Cardiac muscle cell (in vitro differentiated cells and primary cell): ENCODE measurements around the gene HKDC1. TPM values are rescaled to one million over a fixed set of nuclear protein-coding genes. Genes with fewer than 3 reads are reported as not detected.
A peak's percentile ranks its signal among the peaks of the same experiment; 100 is the strongest.

ENCODE experiments used
- DNase-seq, 2 donors: peaks; one replicate each; pipeline versions ENCODE4 v3.0.0 to v3.0.0-alpha.2; 2010 to 2017; ENCODE audit warnings: low read depth in 1 of 2, low spot score in 1 of 2
- H3K27ac ChIP-seq: fragments of 200-600 bp; sonication (generic); 2 replicates; pipeline ENCODE4 v1.5.1; 2016
- H3K27me3 ChIP-seq: fragments of 200-600 bp; sonication (generic); 2 replicates; pipeline ENCODE4 v1.6.0; 2016; ENCODE audit warnings: control low read depth
- H3K36me3 ChIP-seq: fragments of 200-600 bp; sonication (generic); 2 replicates; pipeline ENCODE4 v1.5.1; 2016; ENCODE audit warnings: control low read depth
- H3K4me1 ChIP-seq: fragments of 200-600 bp; sonication (generic); 2 replicates; pipeline ENCODE4 v1.8.1; 2017; ENCODE audit warnings: low read depth, mild to moderate bottlenecking, mixed run types
- H3K4me3 ChIP-seq: fragments of 200-600 bp; sonication (generic); 2 replicates; pipeline ENCODE4 v1.5.1; 2016; ENCODE audit warnings: mild to moderate bottlenecking
- H3K9me3 ChIP-seq: fragments of 200-600 bp; sonication (generic); 2 replicates; pipeline ENCODE4 v1.5.1; 2017; ENCODE audit warnings: low read depth, mild to moderate bottlenecking, control low read depth
- CTCF ChIP-seq: IDR thresholded peaks from 2 replicates; pipeline ENCODE4 v1.5.1; 2012; ENCODE audit warnings: low read depth, mild to moderate bottlenecking, low read length
- polyA plus RNA-seq: library from polyadenylated mRNA; unstranded; fragments of >200 nt; fragmentation: Nextera tagmentation; extraction: Ambion mirVana; gene quantifications from 2 replicates; pipeline ENCODE4 v1.2.1, GENCODE V29; 2016
- total RNA-seq: library from RNA; depleted of rRNA; stranded (reverse); fragments of >200 nt; gene quantifications from 2 replicates; pipeline ENCODE4 v1.2.3, GENCODE V29; 2016

Gene HKDC1
- total and polyA plus RNA-seq, 2 experiments from 2014 or later = not detected

DNA sequence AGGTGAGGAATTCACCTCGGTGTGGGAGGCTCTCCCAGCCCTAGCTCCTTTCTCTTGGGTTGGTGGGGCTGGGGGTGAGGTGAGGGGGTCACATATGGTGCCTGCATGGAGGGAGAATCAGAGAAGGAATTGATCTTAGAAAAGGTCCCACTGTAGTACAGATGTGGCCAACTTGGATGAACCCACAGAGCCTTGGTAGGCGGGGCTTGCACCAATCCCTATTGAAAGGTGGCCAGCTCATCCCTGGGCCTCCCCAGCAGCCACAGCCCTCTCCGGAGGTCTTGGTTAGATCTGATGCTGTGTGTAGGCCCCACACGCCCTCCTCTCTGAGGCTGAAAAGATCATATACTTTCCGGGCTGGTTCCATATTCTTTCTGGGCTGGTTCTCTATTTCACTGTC, 19.0 kb downstream of the HKDC1 start:
- peaks cover 7% of the 10 kb centered on the region for H3K4me1 ChIP-seq
- no peak for TF ChIP-seq CTCF
- H3K27me3 ChIP-seq = no peaks in the 10 kb centered on the region
- H3K9me3 ChIP-seq = no peaks in the 10 kb centered on the region
- H3K36me3 ChIP-seq = no peaks in the 10 kb centered on the region
- no peak overlapping the region for H3K27ac ChIP-seq
- DNase-seq = no peak
- H3K4me3 ChIP-seq = no peak overlapping the region

- no peaks in the 10 kb centered on the region for H3K9me3 ChIP-seq
- TF ChIP-seq CTCF = no peak
- no peak overlapping the region for H3K27ac ChIP-seq
- H3K36me3 ChIP-seq = no peaks in the 10 kb centered on the region
- H3K4me1 ChIP-seq = peaks cover 7% of the 10 kb centered on the region
- no peak overlapping the region for H3K4me3 ChIP-seq
- peak in 1 of 2 donors; percentile 47 for DNase-seq
- H3K27me3 ChIP-seq = no peaks in the 10 kb centered on the region
Measured at GRCh38 chr10:69239816-69240434, 19.8 kb downstream of the HKDC1 start.

- Histone ChIP-seq H3K27me3 (no peaks in the 10 kb centered on the region), H3K36me3 (no peaks in the 10 kb centered on the region), H3K9me3 (no peaks in the 10 kb centered on the region), H3K27ac (no peak overlapping the region), H3K4me3 (no peak overlapping the region), H3K4me1 (peaks cover 7% of the 10 kb centered on the region)
- DNase-seq = no peak
- TF ChIP-seq CTCF = no peak
Measured at GRCh38 chr10:69240455-69240854, 20.3 kb downstream of the HKDC1 start.

GRCh38 chr10:69241575-69241974, 21.4 kb downstream of the HKDC1 start:
- H3K4me1 ChIP-seq = peaks cover 7% of the 10 kb centered on the region

GRCh38 chr10:69242040-69242851, 22.1 kb downstream of the HKDC1 start:
- no peak for TF ChIP-seq CTCF
- Histone ChIP-seq H3K9me3 (no peaks in the 10 kb centered on the region), H3K4me1 (peaks cover 7% of the 10 kb centered on the region), H3K36me3 (no peaks in the 10 kb centered on the region), H3K27me3 (no peaks in the 10 kb centered on the region), H3K27ac (no peak overlapping the region), H3K4me3 (no peak overlapping the region)
- peak in 1 of 2 donors; percentile 39 for DNase-seq

More at GRCh38 chr10:69241575-69241974, 21.4 kb downstream of the HKDC1 start:
- peak in 1 of 2 donors; percentile 58 for DNase-seq
- H3K27ac ChIP-seq = no peak overlapping the region
- no peak overlapping the region for H3K4me3 ChIP-seq
- TF ChIP-seq CTCF = no peak
- H3K9me3 ChIP-seq = no peaks in the 10 kb centered on the region
- no peaks in the 10 kb centered on the region for H3K36me3 ChIP-seq
- H3K27me3 ChIP-seq = no peaks in the 10 kb centered on the region
